Left kidney (tissue), 2 donors: ENCODE data around the gene SLC16A3. TPM values are rescaled to one million over a fixed set of nuclear protein-coding genes. Genes with fewer than 3 reads are reported as not detected.

Source experiments
- DNase-seq: peaks from one replicate; pipeline ENCODE4 v3.0.0-alpha.2; 2013
- polyA plus RNA-seq: library from polyadenylated mRNA; unstranded; fragments of 120-200 nt; gene quantifications from one replicate; pipeline ENCODE4 v1.2.1, GENCODE V29; 2013; ENCODE audit not compliant: insufficient read length

The SLC16A3 gene
- polyA plus RNA-seq, 1 donor: 5.6 TPM

DNA sequence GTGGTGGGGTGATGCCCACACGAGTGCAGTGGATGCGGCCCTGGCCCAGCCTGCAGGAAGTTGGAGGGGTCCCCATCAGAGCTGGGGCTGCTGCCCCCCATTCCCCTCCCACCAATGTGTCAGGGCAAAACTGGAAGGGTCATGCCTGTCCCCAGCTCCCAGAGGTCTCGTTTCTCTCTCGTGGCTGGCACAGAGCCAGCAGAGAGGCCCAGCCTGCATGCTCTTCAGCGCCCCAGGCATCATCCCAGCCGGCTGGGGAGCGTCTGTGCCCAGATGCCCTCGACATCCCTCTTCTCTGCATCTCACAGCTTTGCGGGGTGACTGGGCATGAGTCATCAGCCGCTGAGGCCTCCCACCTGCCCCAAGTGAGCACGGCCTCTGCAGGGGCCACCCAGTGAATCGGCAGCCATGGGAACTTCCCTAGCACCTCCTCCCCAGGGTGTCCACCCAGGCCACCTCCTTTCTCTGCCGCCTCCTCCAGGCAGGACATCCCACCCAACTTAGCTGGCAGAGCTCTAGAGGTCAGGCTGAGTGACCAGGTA, 54.4 kb downstream of the SLC16A3 start:
- DNase-seq: no peak

DNA sequence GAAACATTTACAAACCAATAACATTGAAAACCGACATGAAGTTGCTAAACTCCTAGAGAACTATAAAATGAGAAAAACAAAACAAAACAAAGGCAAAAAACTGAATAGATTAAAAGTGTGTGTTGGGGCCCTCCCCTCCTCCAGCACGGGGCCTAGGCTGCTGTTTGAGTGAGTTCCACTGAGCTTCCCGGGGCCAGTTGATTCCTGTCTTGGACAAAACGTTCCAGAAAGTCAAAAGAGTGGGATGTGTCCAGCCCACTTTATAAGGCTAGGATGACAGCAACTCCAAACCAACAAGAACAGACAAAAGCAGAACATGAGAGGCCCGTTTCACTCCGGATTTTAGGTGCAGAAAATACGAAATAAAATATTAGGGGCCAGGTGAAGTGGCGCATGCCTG, 56.3 kb downstream of the SLC16A3 start:
- DNase-seq: no peak

DNA sequence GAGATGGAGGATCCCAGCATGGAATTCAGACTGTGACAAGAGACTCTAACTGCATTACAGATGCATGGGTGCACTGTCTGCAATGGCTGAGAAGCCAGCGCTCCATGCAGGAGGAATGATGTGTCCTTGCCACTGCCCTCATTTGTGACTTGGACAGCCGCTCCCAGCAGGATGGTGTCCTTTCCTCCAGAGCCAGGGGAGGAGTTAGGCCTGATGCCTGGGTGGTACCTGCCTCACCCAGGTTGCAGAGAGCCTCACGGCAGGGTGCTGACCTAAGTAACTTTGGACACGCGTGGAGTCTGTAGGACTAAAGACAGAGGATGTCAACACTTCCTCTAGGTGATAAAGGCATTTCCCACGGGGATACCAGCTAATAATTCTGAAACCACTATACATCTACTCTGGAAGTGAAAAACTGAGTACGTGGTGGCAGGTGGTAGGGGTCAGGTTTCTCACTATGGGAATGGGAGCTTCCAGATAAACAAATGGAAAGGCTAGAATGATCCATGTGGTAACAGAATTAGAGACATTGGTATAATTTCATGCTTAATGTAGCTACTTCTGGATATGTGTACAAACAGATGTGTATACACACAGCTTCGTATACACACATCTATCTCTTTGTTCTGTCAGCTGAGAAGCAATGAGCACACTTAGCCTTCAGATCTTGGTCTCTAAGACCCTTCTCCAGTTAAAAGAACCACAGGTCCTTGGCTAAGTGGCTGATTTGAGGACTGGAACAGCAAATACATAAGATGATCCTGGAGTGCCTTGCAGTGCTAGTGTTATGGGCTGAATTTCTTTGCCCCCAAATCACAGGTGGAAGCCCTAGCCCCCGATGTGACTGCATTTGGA, 58.4 kb downstream of the SLC16A3 start:
- no peak for DNase-seq

DNA sequence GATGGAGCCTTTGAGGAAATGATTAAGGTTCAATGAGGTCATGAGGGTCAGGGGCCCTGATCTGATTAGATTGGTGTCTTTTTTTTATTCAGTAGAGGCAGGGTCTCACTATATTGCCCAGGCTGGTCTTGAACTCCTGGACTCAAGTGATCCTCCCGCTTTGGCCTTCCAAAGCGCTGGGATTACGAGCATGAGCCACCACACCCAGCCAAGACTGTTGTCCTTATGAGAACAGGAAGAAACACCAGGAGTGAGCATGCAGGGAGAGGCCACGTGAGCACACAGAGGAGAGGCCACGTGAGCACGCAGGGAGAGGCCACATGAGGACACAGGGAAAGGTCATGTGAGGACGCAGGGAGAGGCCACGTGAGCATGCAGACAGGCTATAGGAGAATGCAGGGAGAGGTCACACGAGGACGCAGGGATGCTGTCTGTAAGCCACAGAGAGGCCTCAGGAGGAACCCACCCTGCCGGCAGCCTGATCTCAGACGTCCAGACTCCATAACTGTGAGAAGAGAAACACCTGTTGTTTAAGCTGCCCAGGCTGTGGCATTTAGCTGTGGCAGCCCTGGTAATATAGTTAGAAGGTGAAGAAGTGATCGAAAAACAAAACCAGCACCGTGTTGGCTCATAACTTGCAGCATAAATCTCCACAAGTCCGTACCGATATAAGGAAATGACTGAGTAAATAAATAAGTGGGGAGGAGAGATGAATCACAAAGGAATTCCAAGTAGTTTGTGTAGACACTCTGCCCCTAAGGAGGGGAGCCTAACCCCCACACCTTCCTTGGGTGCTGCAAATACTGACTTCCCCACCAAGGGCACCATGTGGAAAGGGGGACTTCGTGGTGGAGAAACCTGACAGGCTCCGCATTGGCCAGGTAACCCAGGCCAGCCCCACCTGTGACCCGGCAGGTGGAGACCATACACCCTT, 59.3 kb downstream of the SLC16A3 start:
- no peak for DNase-seq

Other genes with a start within 250 kb of the SLC16A3 start
- gene CENPX, start 206.2 kb upstream of the SLC16A3 start, polyA plus RNA-seq: 34.4 TPM
- gene LRRC45, start 205.7 kb upstream of the SLC16A3 start, polyA plus RNA-seq: 10.4 TPM
- gene RAC3, start 197.4 kb upstream of the SLC16A3 start, polyA plus RNA-seq: 10.1 TPM
- 69.8 TPM for gene DCXR, start 191.3 kb upstream of the SLC16A3 start, polyA plus RNA-seq
- 37.3 TPM for gene RFNG, start 177.2 kb upstream of the SLC16A3 start, polyA plus RNA-seq
- gene GPS1, start 177.1 kb upstream of the SLC16A3 start, polyA plus RNA-seq: 102 TPM
- 74.1 TPM for gene DUS1L, start 163.2 kb upstream of the SLC16A3 start, polyA plus RNA-seq
- 34.3 TPM for gene FASN, start 130.8 kb upstream of the SLC16A3 start, polyA plus RNA-seq
- 73.9 TPM for gene CCDC57, start 16.2 kb upstream of the SLC16A3 start, polyA plus RNA-seq
- gene CSNK1D, start 44.7 kb downstream of the SLC16A3 start, polyA plus RNA-seq: 125 TPM
- gene CD7, start 88.6 kb downstream of the SLC16A3 start, polyA plus RNA-seq: 0.18 TPM
- 1.3 TPM for gene SECTM1, start 104.7 kb downstream of the SLC16A3 start, polyA plus RNA-seq
- not detected for gene TEX19, start 130.2 kb downstream of the SLC16A3 start, polyA plus RNA-seq
- 0.40 TPM for gene UTS2R, start 142.7 kb downstream of the SLC16A3 start, polyA plus RNA-seq
- 29.3 TPM for gene HEXD, start 189.3 kb downstream of the SLC16A3 start, polyA plus RNA-seq
- gene OGFOD3, start 189.5 kb downstream of the SLC16A3 start, polyA plus RNA-seq: 23.2 TPM
- 43.3 TPM for gene CYBC1, start 221.7 kb downstream of the SLC16A3 start, polyA plus RNA-seq
- gene NARF, start 229.7 kb downstream of the SLC16A3 start, polyA plus RNA-seq: 98.1 TPM